ENCODE measurements around the gene RTKN.
"Not testable (repeated sequence)": the region's sequence is repeated elsewhere in the genome, so short reads cannot be mapped to it uniquely, and the experiment has no call there.

Gene RTKN

GRCh38 chr2:74436848-74437695 is 4.7 kb downstream of the RTKN start:
- no peak for DNase-seq (ENCODE audit: low spot score)

- DNase-seq (ENCODE audit: low spot score): no peak
Measured at GRCh38 chr2:74436111-74436805, 5.5 kb downstream of the RTKN start.

- no peak for DNase-seq (ENCODE audit: low spot score)
Measured at GRCh38 chr2:74430502-74430901, 11.2 kb downstream of the RTKN start.

- no peak for DNase-seq (ENCODE audit: low spot score)
Measured at GRCh38 chr2:74429487-74430451, 12.0 kb downstream of the RTKN start.

GRCh38 chr2:74428675-74429074 is 13.1 kb downstream of the RTKN start:
- no peak for DNase-seq (ENCODE audit: low spot score)

DNA sequence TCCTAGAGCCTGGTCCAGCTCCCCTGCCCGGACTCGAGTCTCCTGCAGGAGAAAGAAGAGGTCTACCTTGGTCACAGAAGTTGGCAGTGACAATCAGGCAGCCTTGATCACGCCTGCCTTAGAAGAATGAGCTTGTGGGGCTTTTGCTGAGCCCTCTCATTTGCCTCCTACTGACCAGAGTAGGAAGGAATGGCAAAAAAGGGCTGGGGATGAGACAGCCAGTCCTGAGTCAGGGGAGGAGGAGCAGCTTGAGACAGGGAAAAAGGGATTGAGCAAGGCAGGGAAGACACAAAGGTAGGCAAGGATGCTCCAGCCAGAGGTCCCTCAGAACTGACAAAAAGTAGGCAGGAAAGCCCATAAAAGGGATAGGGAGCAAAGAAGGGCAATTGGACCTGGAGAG is 14.2 kb downstream of the RTKN start:
- no peak for DNase-seq (ENCODE audit: low spot score)

DNA sequence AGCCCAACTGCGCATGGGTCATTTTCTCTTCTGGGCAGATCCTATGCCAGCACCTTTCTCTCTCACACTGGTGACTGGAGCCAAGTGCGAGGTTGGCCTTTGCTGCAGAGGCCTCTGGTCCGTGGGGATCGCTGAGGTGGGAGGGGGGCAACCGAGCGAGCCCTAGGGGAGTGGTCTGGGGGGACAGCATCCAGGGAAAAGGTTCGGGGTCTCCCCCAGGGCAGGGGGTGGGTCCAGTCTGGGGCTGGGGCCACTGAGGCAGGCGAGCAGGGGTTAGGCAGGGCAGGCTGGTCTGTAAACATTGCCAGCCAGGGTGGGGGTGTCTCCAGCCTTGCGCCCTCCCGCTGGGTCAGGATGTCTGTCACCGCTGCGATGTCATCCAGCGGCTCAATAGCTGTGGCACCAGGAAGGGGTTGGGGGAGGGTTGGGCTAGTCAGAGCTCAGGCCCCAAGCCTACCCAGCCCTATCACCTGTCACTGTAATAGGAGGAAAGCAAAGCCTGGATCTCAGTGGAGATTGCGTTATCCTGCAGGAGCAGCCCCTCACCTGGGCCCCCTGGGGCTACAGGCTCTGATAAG is 15.5 kb downstream of the RTKN start:
- no peak for DNase-seq (ENCODE audit: low spot score)

GRCh38 chr2:74425523-74425922 is 16.2 kb downstream of the RTKN start:
- DNase-seq (ENCODE audit: low spot score): no peak

DNA sequence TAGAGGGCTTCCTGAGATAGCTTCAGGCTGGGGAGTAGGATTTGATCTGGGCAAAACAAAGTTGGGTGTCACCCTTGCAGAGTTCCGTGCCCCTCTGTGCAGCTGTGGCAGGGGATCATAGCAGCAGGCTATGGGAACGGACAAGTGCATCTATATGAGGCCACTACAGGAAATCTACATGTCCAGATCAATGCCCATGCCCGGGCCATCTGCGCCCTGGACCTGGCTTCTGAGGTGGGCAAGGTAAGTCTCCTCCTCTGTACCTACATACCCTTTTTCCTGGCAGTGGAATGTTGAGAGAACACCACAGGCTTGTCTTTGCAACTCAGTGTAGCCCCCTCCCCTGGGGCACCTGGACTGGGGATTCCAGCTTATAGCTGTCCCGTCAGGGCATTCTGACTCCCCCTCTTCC is 16.7 kb downstream of the RTKN start:
- no peak for DNase-seq (ENCODE audit: low spot score)

- DNase-seq (ENCODE audit: low spot score): no peak
Measured at GRCh38 chr2:74424139-74424992, 17.4 kb downstream of the RTKN start.

GRCh38 chr2:74423231-74424095 is 18.3 kb downstream of the RTKN start:
- DNase-seq (ENCODE audit: low spot score): no peak

GRCh38 chr2:74421221-74421870 is 20.4 kb downstream of the RTKN start, which contains the start of the genes C2orf81 and WDR54:
C2orf81 (minus strand) TSS chr2:74421619; CDS start chr2:74421560, 59 bp downstream.
WDR54 (plus strand) TSS chr2:74421730; CDS start chr2:74422154, 424 bp downstream.
- DNase-seq (ENCODE audit: low spot score): peak; percentile 89

- not testable (repeated sequence) for DNase-seq (ENCODE audit: low spot score)
Measured at GRCh38 chr2:74420443-74421103, 21.2 kb downstream of the RTKN start.

DNA sequence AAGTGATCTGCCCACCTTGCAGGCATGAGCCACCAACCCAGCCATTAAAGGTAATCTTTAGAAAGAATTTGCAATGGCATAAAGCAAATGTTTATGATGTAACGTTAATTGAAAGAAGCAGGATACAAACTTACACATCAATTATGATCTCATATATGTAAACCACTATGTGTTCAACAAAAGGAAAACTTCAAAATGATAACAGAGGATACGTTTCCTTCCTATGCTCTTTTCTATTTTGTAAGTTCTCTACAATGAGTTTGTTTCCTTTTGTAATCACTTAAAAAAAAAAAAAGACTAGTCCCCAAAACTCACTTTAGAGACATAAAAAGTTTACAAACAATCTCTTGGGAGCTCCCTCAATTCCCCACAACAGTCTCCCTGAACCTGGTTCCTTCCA is 21.7 kb downstream of the RTKN start:
- no peak for DNase-seq (ENCODE audit: low spot score)

DNA sequence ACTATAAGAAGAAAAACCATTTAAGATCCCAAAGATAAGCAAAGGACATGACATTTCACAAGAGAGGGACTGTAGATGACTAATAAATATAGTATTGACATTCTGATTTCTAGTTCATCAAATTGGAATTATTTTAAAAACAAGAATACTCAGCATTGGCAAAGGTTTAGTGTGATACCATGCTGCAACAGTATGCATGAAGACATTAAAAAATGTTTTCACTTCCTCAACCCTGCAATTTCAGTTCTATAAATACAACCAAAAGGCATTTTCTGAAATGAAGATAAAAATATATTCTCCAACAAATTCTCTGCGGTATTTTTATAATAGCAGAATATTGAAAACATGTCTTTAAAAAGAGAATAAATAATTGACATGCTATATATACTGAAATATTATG is 22.4 kb downstream of the RTKN start:
- no peak for DNase-seq (ENCODE audit: low spot score)

- no peak for DNase-seq (ENCODE audit: low spot score)
Measured at GRCh38 chr2:74418312-74418711, 23.4 kb downstream of the RTKN start.

DNA sequence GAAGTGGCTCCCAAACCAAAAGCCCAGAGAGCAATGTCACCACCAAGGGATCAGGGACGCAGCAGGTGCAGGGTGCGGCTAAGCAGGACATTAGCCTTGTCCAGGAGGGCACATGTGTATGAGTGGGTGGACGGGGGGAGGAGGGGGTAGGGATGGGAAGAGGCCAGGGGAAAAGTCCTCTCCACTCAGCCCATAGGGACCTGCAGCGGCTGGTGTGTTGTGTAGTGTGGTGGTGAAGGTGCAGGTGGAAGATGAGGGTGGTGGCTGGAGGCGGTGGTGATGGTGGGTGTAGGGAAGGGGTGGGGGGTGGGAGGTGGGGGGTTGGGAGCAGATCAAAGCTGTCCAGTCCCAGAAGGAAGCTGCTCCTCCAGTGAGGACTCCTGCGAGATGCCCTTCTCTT is 24.0 kb downstream of the RTKN start:
- DNase-seq (ENCODE audit: low spot score): no peak

DNA sequence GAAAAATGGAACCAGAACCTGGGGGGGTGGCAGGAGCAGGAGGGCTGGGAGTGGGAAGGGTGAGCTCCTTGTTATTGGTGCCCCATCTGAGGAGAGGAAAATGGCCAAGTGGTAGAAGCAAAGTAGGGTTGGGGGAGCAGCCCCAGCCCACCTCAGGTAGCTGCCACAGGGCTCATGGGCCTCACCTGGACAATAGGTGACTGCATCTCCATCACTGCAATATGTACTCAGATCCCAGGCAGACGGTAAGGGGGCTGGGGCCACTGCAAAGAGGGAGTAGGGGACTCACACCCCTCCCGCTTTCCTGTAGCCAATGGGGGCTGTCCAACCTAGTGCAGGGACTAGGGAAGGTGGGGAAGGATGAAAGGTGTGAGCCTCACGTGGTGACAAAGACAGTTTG is 24.5 kb downstream of the RTKN start:
- DNase-seq (ENCODE audit: low spot score): no peak

- DNase-seq (ENCODE audit: low spot score): no peak
Measured at GRCh38 chr2:74416778-74417177, 25.0 kb downstream of the RTKN start.

All from kidney capillary endothelial cell (primary cell).